Middle frontal gyrus (tissue), 1 donor: ENCODE data around the gene RRAS2.
"Not testable (repeated sequence)": the region's sequence is repeated elsewhere in the genome, so short reads cannot be mapped to it uniquely, and the experiment has no call there.

ENCODE experiments used
- DNase-seq: peaks from one replicate; pipeline ENCODE4 v3.0.0-alpha.2; 2015; ENCODE audit warnings: low spot score; ENCODE audit errors: extremely low spot score

RRAS2 gene

DNA sequence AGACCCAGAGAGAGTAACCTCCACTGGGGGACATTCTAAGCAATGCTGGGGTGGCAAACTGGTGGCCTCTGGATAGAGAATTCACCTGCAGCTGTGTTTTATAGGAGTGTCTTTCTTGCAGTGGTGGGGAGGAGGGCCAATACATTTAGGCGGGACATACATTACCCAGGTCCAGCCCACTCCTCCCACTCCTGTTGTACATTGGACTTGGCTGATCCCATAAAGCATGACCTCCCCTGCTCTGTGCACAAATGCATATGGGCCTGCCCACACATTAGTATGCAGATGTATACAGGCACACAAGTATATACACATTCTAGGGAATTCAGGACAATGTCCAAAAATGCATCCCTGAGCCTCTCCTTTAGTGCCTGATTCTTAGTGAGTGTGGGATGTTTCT, 99.1 kb downstream of the RRAS2 start:
- DNase-seq: no peak

DNA sequence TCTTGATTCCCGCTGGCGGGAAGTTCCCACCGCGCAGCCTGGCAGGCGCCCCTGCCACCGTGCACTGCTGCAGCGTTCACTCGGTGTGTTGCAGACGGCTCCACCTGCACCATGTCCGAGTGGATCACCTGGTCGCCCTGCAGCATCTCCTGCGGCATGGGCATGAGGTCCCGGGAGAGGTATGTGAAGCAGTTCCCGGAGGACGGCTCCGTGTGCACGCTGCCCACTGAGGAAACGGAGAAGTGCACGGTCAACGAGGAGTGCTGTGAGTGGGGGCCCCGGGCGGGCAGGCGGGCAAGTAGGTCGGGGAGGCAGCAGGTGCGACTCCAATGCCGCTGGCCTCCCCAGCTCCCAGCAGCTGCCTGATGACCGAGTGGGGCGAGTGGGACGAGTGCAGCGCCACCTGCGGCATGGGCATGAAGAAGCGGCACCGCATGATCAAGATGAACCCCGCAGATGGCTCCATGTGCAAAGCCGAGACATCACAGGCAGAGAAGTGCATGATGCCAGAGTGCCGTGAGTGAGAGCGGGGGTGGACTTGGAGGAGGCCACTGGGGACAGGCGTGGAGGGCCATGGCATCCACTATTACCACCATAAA, 99.7 kb downstream of the RRAS2 start:
- no peak for DNase-seq

DNA sequence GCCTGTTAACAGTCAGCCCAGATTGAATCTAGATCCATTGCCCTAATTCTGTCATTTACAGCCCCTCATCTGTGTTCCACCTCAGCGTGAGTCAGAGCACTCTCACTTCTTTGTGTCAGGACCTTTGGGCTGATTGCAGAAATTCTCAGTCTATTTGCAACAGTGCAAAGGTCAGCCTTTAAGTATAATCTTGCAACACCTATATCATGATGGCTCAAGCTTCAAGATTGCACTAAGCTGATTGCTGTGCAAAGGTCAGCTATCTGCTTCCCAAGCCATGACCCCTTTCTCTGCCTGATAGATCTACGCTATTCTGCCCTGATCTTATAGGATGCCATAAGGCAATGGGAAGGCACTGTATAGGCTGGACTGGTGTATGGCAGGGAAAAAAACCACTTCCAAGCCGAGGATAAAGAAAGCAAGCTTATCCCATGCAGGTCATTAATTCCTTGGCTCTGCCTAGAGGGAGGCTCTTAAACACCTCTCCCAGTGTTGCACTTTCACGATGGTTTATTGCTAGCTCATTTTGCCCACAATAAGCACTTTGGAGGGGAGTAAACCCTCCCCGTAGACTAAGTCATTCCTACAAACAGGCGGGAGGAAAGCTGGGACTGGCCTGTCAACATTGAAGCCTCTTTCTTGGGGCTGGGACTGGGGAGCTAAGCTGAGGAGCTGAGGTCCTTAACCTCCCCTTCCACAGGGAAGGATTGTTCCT, 100.6 kb downstream of the RRAS2 start:
- DNase-seq: no peak

DNA sequence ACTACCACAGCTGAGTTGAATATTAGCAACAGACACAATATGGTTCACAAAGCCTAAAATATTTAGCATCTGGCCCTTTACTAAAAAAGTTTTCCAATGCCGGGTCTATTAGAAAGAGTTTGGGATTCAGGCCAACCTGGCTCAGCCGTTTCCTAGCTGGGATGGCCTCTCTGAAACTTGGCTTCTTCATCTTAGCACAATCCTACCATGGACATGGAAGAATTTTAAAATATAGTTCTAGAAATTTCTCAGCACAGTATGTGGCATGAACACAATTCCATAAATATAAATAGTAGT, 103.8 kb downstream of the RRAS2 start:
- no peak for DNase-seq

DNA sequence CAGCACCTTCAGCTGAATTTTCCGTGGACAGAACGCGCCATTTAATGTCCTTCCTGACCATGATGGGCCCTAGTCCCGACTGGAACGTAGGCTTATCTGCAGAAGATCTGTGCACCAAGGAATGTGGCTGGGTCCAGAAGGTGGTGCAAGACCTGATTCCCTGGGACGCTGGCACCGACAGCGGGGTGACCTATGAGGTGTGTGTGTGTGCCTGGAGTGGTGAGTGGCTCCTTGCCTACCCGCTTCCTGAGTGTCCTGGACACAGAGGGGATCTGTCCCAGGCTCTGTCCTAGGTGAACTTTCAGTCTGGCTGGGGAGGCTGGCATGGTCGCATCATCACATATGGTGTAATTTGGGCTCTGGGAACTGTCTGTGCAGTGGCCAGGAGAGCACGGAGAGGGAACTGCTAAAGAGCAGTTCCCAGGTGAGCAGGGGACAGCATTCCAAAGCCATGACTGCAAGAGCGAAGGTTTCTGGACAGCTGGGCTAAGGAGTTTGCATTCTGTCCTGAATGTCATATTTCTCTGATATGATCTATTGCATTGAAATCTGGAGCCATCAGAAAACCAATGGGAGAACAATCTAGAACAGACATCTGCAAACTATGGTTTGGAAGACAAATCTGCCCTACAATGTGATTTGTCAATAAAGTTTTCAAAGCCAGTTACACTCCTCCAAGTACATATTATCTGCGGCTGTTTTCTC, 104.3 kb downstream of the RRAS2 start:
- no peak for DNase-seq

DNA sequence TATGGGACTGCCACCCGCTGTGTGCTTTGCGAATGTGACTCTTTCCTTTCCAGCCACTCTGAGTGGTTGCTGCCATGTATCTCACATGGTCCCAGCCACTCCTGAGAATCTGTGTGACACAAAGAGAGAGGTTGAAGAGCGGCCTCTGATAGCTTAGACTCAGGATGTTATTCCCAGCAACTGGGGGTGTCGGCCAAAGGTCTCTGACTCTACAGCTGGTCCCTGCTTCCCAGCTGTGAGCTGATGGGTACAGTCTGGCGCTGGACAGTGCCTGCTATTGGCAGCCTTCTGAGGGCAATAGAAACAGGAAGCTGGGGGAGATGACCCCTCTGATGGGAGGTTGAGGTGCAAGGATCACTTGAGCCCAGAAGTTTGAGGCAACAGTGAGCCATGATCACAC, 105.1 kb downstream of the RRAS2 start:
- DNase-seq: no peak

DNA sequence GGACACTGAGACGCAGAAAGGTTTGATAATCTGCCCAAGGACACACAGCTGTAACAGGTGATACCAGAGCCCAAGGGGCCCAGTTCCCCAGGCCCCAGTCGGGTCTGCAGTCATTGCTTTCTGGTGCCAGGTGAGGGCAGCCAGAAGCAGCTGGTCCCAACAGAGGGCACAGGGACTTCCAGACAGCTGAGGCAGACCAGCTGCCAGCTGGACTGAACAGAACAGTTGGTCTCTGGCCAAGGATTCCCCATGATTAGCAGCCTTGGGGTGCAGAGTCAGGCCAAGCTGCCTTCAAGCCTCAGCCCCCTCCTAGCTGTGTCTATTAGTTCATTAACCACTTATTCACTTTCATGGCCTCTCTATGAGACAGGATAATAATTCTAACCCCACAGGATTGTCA, 105.6 kb downstream of the RRAS2 start:
- DNase-seq: no peak

DNA sequence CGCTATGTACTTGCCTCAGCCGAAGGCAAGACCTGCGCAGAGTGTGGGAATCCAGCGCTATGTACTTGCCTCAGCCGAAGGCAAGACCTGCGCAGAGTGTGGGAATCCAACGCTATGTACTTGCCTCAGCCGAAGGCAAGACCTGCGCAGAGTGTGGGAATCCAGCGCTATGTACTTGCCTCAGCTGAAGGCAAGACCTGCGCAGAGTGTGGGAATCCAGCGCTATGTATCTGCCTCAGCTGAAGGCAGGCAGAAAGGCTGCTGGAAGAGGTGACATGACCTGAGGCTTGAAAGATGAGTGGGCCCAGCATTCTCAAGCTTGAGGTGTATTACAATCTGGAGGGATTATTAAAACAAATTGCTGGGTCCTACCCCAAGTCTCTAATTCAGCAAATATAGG, 106.5 kb downstream of the RRAS2 start:
- DNase-seq: not testable (repeated sequence)

DNA sequence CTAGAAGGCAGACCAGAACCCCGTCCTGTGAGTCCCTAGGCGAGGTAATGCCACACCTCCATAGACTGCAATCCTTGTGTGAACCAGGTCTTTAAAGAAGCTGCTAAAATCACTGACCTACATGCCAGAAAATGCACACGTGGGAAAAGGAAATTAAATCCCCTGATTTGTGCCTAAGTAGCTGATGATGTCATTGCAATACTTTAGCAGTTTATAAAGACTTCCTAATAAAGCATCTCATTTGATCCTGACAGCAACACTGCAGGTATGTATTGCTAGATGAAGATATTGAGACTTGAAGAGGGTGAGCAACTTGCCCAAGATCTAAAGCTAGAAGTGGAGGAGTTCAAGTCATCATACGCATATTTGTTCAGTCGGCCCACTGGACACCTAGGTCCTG, 107.2 kb downstream of the RRAS2 start:
- no peak for DNase-seq

DNA sequence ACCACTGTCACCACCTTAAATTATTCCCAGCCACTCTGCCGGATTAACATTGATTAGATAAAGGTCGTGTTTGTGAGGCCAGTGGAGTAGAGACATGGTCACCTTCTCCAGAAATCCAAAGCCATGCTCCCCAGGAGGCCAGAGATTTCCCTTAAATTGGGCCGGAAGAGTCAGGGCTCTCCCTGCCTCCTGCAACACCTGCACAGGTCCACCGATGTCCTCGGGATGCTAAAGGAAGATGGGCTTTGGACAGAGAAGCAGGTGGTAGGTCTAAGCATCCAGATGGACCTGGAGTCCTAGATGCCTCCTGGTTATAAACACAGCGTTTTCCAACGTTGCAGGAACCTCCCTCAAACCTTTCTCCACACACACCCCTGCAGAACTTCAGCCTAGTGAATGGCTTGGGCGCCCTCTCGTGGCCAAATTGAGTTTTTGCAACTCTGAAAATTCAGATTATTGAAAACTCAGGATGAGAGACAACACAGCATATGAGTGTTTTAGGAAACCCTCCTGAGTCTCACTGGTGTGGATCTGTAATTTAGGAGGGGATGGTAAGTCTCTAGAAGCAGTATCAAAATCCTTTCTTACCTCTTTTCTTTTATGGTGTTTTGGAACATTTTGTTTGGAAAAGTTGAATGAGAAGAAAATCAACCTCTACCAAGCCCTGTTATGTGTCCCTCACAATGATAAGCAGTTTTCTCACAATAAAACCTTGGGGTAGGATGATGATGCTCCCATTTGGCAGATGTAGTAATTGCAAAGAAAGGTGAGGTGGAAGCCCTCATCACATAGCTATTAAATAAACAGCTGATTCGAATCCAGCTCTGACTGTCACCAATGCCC, 109.6 kb downstream of the RRAS2 start:
- DNase-seq: peak; percentile 50

DNA sequence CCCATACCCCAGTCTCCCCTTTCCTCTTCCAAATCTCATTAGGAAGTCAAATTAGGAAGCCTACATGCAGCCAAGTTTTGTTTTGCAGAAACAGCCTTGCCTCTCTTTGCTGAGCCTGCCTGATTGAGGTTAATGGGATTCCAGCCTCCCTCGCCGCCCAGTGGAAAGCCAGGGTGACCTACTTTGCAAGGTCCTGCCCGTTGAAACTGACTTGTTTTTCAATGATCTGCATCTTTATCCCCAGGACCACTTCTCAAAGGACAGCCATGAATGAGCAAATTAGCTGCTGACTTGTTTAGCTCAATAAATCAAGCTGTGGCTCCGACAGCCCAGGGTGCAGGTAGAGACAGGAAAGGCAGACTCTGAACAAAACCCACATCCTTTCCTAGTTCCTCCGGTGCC, 110.4 kb downstream of the RRAS2 start:
- no peak for DNase-seq

DNA sequence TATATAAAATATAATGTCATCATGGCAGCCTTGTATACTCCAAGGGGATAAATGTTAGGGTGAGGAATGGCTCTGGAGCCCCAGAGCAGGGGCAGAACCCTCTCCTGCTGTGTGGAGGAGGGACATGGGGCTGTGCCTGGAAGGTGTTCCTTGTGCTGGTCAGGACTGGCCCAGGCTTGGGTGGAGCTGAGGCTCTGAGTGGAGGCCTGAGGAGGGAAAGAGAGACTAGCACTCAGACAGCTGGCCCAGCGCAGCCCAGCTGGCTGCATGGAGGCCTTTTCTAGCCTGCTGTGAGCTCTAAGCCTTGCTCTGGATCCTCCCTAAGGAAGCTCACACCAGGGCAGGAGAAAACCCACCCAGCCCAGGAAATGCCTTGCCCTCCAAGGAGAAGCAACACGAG, 113.5 kb downstream of the RRAS2 start:
- DNase-seq: no peak

DNA sequence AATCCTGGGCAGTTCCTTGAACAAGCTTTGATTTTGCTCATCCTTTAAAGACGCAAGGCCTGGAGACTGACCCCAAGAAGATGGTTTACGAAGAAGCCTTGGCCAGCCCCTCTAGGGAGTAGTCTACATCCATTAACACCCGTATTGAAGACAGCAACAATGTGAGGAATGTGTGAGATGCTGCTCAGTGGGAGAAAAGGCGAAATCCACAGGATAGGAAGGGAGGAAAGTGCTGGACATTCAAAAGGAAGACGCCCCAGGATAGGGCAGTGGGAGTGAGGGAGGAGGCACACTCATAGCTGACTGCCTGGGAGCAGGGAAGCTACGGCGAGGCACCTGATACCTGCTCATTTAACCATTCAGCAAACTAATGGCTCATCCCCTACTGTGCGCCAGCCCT, 114.1 kb downstream of the RRAS2 start:
- DNase-seq: no peak

DNA sequence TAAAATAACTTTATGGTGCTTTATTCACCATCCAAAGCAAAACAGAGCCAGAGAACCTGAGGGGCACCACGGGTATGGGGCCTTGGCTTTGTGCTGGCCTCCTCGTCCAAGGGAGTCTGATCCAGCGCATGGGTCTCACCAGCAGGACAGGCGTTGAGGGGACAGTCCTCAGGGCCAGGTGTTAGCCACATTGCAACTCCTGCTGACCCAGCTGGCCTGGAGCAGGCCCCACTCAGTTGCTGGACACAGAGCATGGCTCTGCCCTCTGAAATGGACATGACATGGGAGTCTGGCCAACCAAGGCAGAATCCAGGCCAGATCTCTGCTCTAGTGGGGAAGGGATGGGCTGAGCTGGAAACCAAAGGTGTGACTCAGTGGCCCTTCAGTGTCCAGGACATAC, 116.2 kb downstream of the RRAS2 start:
- no peak for DNase-seq

DNA sequence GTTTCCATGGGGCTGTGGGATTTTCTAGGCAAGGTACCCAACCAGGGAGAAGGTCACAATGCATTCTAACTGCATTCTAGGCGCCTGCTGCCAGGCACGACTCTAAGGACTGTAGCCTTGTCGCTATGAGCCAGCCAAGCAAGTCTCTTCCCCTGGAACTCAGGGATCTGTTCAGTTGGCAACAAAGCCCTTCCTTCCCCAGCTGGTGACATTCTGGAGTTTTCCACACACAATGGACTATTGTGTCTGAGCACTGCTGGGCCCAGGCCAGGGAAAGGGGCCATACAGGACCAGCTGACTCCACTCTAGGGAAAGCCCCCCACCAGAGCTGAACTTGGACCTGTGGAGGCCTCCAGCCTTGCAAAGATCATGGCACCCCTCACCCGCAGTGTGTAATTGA, 116.8 kb downstream of the RRAS2 start:
- no peak for DNase-seq

DNA sequence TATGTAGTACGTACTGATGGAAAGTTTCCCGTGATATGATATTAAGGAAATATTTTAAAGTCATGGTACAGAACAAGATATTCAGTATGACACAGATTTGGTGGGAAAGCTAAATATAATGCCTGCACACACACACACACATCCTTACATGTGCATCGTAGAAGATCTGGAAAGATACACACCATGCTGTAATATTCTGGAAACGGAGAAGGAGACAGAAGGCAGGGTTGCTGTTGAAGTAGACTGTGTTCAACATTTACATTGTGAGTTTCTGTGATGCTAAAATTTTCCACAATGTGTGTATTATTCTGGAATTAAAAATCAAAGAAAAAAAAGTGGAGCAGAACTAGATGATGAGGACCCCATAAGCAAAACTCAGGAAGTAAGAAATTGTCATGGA, 118.0 kb downstream of the RRAS2 start:
- no peak for DNase-seq

DNA sequence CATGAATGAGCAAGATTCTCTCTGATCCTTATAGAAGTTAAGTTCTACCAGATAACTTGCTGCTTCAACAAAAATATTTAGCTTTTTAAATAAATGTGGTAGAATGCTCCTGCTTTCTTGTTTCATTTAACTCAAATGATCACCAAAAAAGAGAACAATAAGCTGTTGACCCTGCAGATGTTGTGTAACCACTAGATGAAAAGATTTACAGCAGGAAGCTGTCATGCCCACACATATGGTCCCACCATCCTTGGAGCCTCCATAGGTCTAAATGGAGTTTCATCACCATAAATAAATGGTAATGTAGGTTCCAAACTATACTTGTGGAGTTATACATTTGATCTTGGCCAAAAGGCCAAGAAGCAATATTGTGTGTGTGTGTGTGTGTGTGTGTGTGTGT, 118.8 kb downstream of the RRAS2 start:
- DNase-seq: no peak

DNA sequence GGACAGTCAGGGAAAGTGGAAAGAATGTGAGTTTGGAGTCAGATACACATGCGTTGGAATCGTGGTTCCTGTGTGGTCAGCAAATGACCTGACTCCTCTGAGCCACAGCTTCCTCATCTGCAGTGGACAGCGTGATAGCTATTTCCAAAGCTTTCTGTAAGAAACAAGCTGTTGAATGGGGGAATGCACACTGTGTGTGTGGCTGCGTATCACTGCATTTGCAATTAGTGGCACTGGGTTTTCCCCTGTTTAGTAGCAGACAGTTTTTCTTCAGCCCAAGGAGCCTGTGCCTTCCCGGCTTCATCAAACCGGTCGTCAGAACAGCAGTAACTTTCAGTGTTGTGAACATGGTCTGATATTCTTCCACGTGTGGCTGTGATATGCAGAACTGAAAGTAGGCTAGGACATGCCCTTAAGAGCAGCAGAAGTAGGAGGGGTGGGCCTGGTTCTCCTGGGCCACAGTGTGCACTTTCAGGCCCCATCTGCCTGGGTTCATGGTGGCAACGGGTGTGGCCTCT, 121.5 kb downstream of the RRAS2 start:
- no peak for DNase-seq

DNA sequence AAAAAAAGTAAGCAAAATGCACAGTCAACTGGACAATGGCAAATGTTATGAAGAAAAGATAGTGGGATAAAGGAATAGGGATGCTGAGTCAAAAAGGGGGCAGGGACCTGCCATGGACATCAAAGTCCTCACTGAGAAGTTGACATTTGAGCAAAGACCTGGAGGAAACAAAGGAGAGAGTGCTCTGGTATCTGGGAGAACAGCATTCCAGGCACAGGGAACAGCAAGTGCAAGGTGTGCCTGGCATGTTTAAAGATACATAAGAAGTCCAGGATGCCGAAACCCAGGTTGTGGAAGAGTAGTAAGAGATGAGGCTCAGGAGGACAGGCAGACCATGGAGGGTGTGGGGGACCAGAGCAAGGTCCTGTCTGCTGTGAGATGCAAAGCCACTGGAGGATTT, 123.3 kb downstream of the RRAS2 start:
- no peak for DNase-seq

DNA sequence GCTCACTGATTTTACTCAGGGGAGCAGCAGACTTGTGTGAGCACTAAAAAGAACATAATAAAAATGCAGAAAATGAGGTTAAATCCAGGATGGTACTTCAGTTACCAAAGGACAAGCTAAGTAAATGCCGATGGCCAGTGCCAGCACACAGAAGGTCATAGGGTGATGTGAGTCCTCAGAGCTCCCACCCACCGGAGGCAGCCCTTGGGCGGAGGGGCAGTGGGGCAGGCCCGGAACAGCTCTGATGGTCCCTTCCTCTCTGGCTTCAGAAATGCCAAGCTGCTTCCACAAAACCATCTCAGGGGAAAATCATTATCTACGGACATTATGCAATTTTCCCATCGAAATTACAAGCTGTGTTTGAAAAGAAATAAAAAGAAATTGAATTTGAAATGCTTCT, 124.5 kb downstream of the RRAS2 start:
- DNase-seq: no peak

DNA sequence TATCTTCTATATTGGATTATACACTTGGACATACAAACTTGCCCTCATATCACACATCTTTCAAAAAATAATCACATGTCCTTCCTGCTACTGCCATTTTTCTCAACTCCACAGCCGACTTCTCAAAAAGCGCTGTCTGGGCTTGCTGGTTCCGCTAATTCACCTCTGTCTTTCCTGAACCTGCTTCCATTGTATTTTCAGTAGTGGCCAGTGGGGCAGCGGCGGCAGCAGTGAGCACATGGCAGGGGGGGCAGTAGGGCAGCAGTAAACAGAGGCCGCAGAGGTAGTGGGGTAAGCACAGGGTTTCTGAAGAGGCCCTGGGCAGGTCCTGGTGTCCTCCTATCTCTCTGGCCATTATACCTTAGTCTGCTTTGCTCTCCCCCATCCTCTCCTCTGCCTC, 126.3 kb downstream of the RRAS2 start:
- DNase-seq: no peak

DNA sequence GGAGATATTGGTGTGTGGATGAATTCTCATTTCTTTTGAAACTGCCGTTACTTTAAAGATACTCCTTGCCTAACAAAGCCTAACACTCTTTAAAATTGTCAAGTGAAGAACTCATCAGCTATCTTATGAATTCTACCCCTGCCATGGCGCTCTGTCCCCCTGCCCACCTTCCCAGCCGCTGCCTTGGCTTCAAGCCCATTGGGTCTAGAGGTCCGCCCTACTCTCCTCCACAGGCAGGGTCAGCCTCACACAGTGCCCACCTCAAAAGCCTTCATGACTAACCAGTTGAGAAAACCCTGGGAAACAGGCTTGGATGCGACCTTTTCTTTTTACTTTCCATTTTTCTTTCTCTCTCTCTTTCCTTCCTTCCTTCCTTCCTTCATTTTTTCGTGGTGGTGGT, 128.6 kb downstream of the RRAS2 start:
- DNase-seq: no peak
